HG03280 (cell line): ENCODE results near the gene ERMAP.
"Not testable (repeated sequence)": the region's sequence is repeated elsewhere in the genome, so short reads cannot be mapped to it uniquely, and the experiment has no call there.

ENCODE experiments used
- ATAC-seq: cut with Tn5 transposase; IDR thresholded peaks from one replicate; pipeline ENCODE4 v1.9.1; 2021; ENCODE audit warnings: mild to moderate bottlenecking, moderate library complexity; ENCODE audit not compliant: unreplicated experiment

The ERMAP gene

DNA sequence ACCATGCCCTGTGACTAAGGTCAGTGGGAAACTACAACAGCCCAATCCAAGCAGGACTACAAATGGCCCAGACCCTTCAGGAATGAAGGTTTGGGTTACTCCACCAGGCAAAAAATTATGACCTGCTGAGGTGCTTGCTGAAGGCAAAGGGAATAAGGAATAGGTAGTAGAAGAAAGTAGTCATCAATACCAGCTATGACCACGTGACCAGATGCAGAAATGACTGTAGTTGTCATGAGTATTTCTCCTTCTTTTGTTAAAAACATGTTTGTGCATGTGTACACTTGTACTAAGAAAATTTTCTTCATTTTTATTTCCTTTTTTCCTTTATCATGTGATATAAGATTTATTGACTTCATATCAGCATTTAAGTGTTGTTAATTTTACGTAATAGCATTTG lies 52.3 kb downstream of the ERMAP start:
- ATAC-seq: not testable (repeated sequence)

DNA sequence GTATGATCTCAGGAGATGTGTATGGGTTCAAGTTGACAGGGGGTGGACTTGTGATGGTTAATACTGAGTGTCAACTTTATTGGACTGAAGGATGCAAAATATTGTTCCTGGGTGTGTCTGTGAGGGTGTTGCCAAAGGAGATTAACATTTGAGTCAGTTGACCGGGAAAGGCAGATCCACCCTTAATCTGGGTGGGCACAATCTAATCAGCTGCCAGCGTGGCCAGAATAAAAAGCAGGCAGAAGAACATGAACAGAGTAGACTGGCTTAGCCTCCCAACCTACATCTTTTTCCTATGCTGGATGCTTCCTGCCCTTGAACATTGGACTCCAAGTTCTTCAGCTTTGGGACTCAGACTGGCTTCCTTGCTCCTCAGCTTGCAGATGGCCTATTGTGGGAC lies 52.8 kb downstream of the ERMAP start:
- ATAC-seq: not testable (repeated sequence)

DNA sequence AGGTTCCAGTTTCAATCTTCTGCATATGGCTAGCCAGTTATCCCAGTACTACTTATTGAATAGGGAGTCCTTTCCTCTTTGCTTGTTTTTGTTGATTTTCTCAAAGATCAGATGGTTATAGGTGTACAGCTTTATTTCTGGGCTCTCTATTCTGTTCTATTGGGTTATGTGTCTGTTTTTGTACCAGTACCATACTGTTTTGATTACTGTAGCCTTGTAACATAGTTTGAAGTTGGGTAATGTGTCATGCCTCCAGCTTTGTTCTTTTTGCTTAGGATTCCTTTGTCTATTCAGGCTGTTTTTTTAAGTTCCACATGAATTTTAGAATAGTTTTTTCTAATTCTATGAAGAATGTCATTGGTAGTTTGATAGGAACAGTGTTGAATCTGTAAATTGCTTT lies 56.2 kb downstream of the ERMAP start:
- ATAC-seq: not testable (repeated sequence)

DNA sequence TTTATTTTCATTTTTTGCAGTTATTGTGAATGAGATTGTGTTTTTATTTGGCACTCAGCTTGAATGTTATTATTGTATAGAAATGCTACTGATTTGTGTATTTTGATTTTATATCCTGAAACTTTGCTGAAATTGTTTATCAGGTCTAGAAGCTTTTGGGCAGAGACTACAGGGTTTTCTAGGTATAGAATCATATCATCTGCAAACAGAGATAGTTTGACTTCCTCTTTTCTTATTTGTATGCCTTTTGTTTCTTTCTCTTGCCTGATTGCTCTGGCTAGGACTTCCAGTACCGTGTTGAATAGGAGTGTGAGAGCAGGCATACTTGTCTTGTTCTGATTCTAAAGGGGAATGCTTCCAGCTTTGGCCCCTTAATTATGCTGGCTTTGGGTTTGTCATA lies 56.7 kb downstream of the ERMAP start:
- no peak for ATAC-seq

DNA sequence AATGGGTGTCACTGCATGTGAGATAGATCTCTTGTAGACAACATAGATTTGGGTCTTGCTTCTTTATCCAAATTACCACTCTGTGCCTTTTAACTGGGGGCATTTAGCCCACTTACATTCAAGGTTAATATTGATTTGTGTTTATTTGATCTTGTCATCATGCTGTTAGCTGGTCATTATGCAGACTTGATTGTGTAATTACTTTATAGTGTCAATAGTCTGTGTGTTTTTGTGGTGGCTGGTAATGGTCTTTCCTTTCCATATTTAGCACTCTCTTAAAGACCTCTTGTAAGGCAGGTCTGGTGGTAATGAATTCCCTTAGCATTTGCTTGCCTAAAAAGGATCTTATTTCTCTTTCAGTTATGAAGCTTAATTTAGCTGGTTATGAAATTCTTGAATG lies 59.1 kb downstream of the ERMAP start:
- ATAC-seq: no peak

DNA sequence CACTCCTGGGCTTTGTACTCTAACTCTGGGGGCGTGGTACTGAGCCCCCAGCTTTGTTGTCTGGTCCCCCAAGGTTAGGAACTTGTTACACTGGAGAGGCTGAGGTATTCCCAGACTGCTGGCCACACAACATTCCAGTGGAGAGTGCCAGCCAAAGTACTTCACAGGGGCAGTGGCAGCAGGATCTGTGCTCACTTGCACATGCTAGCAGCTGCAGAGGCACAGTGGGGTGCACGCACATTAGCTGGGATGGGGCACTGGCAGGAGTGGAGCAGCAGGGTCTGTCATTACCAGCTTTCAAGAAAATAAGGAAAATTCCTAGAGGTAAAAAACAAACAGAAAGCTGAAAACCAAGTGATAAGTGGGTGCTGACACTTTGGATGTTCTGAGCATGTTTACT lies 60.5 kb downstream of the ERMAP start:
- ATAC-seq: no peak

DNA sequence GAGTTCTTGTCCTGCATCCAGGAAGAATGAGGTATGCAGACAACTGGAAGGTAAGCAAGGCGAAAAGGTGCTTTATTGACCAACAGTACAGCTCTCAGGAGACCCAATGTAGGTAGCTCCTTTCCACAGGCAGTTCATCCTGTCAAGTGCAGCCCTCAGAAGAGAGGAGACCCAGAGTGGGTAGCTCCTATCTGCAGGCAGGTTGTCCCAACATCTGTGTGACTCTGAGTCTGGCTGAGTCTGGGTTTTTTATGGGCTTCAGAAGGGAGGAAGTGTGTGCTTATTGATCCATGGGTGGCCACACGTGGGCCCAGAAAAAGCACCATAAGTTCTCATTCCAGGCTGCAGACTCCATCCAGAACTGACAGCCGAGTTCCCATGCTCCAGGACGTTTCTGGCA lies 63.5 kb downstream of the ERMAP start:
- ATAC-seq: no peak

DNA sequence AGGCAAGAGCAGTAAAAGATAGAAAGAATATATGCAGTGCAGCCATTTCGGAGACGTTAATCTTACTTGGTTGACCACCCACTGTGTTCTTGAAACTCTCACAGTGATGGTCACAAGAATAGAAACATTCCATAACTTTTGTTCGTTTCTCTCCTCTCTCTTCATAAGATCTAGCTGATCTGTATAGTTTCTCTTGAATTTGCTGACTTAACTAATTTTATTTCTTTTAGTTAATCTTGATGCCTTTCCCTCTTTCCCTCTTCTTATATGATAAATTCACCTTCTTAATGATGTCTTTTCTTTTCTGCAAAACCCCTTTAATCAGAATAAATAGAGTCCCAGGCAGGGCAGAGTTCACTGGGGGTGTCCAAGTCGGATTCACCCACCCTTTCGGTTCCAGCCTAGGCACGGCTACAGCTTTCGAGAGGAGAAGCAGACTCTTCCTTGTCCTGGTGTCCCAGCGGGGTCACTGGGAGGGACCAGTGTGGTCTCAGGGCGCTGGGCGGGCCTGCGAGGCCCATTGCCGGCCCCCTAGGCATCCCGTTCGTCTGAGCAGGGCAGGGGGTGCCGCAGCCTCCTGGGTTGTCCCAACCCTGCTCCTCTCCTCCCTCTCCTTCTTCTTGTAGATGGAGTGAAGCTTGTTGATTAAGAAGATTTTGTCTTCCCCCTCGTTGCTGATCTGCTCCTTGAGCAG lies 69.3 kb downstream of the ERMAP start:
- ATAC-seq: no peak

DNA sequence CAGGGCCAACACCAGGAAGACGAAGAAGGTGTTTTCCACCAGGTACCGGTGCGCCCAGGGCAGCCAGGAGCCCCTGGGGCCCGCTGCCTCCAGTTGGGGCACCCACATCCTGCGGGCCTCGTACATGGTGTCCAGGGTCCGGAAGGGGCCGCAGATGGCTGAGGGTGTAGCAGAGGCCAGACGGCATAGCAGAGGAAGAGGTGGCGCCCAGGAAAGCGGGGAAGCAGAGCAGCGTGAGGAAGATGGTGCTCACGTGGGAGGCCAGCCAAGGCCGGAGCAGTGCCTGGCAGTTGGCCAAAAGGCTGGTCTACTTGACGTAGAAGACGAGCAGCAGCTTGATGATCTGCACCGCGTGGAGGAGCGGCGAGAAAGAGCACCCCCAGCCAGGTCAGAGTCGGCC lies 69.9 kb downstream of the ERMAP start:
- ATAC-seq: no peak

DNA sequence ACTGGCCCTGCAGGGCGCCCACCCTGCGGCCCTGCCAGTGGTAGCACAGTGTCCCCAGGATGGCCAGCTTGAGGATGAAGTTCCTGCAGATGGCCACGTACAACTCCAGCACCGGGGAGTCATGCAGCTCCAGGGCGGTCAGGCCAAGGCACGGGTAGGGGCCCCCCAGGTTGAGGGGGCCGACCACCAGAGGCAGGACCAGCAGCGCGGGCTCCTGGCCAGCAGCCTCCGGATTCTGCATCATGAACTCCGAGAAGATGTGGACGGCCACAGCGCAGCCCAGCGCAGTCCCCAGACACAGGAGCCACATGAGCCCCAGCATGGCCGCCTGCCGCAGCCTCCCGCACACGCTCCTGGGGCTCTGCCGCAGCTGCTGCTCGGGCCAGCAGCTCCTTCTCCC lies 70.4 kb downstream of the ERMAP start:
- ATAC-seq: no peak

DNA sequence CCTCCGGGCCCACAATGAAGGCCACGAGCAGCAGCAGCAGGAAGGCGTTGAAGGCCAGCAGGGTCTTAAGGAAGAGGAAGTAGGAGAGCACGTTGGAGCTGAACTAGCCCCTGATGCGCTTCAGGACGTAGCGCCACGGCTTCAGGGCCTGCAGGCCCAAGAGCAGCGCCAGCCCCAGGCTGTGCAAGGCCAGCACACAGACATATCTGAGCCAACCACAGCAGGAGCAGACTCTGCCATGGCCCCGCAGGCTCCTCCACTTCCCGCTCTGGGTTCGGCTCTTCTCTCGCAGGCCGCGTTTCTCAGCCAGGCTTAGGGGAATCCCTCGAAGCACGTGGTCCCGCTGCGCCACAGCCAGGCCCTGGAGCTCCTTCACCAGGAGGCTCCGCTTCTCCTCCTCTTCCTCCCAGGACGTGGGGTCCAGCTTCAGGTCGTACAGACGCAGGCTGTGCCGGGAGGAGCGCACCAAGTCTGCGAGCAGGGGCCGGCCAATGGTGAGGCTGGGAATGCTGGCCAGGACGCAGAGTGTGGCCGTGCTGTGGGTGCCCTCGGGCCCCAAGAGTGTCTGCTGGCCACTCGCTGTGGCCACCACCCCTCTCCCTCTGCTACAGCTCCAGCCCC lies 71.2 kb downstream of the ERMAP start:
- ATAC-seq: no peak

DNA sequence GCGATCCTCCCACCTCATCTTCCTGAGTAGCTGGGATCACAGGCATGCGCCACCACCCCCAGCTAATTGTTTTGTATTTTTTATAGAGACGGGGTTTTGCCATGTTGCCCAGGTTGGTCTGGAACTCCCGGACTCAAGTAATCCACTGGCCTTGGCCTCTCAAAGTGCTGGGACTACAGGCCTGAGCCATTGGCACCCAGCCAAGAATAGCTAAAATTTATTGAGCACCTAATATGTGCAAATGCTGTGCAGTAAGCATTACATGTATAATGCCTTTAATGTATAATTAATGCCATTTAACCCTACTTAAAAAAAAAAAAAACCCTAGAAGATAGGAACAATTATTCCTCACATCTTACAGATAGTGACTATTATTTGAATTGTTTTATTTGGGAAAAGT lies 72.3 kb downstream of the ERMAP start:
- no peak for ATAC-seq

DNA sequence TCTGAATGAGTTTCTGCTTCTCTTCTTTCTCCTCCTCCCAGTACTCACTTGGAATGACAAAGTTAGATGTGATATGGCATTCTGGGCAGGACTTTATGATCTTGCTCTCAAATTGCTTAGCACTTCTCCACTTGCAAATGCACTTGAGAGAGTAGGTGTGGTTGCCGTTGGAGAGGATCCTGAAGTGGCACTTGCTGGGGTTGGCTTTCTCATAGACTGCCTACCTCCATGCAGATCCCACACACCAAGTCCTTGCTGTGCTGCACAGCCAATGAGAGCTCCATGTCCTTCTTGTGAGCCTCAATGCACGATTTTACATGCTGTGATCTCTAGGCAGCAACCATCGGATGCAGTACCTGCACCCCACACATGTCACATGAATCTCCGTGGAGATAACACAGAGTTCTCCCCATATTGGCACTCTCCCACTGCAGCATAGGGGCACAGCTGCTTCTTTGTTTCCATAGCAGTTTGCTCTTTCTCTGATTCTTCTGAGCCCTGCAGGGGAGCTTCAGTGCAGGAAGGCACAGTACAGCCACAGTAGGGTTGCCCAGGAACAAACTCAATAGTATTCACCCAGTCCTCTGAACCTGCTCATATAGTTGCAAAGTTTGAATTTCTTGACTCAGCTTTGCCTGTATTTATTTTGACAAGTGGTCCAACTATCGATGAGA lies 74.7 kb downstream of the ERMAP start:
- no peak for ATAC-seq
